NCI-H2107 (cell line): ENCODE data around the gene SLC11A1.

ENCODE experiments used
- DNase-seq: peaks from one replicate; lab custom pipeline; 2025; lab: John Stamatoyannopoulos, UW

SLC11A1 gene

DNA sequence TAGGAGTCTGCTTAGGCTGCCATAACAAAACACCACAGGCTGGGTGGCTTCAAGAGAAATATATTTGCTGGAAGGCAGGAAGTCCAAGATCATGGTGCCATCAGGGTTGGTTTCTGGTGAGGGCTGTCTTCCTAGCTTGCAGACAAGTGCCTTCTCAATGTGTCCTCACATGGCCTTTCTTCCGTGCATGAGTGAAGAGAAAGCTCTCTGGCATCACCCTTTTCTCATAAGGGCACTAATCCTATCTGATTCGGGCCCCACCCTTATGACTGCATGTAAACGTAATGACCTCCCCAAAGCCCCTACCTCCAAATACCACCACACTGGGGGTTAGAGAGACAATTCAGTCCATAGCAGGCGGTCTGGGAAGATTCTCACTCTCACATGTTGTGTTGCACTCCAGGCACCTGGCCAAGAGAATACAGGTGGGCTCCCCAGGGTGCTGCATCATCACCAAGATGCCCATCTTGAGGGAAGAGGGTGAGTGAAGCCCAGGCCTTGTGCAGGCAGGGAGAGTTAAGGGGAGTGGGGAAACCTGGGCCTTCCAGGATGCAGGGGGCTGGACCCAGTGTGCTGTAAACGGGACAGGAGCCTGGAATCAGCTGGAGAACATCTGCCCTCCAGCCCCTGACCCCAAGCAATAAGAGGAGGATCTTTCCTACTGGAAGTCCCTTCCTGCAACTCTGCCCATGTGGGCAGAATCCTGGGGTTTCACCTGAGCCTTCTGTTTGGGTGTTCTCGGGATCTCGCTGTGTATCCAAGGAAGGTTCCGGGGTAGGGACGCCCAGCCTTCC lies 15.3 kb upstream of the SLC11A1 start:
- no peak for DNase-seq

DNA sequence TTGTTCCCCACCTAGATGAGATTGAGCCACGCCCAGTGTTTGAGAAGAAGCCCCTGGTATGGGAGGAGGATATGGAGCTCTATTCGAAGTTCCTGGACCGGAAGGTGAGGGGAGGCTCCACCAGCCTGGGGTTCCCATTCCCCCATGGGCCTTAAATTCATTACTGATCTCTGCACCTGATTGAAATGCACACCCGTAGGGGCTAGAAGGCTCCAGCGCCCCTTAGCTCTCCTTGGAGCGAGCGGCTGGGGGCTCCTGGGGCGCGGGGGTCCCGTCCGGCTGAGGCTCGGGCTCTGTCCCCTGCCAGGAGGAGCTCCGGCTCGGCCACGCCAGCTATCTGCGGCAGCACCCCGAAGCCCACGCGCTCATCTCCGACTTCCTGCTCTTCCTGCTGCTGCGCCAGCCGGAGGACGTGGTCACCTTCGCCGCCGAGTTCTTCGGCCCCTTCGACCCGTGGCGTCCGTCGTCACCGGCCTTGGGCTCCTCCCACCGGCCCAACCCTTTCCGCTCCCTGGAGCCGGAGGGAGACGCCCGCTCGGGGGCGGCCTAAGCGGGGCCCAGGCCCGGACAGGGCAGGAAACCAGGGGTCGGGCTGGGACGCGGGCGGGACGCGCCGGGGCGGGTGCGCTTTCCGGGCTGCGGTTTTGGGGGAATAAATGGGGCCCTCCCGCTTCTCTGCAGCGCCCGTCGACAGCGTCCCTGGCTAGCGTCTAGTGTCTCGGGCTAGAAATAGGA lies 14.5 kb upstream of the SLC11A1 start:
- DNase-seq = no peak

DNA sequence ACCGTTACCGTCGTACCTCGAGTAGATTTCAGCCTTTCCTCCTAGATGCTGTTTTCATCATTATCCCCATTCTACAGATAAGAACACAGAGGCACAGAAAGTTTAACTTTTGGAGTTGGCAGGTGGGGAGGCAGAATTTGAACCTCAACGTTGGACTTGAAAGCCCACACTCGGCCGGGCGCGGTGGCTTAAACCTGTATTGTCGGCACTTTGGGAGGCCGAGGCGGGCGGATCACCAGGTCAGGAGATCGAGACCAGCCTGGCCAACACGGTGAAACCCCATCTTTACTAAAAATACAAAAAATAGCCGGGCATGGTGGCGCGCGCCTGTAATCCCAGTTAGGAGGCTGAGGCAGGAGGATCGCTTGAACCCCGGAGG lies 13.9 kb upstream of the SLC11A1 start:
- no peak for DNase-seq

DNA sequence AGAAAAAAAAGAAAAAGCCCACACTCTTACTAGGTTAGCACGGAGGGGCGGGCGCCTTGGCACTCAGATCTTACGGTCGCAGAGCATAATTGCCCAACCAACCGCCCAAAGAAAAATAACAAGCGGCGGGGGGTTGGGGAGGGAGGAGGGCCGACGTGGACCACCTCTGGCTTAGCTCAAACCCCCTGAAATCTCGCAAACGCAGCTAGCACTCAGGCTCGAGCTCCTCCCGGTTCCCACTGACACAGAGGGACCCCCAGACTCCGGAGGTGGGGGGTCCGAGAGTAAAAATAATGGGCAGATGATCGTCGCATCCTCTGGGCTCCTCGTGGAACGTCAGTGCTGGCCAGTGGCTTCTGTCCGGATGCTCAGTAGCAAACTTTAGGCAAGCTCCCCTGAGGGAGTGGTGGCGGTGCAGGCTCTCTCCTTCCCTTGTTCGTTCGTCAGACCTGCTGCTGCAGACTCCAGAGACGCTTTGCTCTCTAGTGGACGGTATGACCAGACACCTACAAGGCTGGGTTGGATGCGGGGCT lies 13.4 kb upstream of the SLC11A1 start:
- no peak for DNase-seq

DNA sequence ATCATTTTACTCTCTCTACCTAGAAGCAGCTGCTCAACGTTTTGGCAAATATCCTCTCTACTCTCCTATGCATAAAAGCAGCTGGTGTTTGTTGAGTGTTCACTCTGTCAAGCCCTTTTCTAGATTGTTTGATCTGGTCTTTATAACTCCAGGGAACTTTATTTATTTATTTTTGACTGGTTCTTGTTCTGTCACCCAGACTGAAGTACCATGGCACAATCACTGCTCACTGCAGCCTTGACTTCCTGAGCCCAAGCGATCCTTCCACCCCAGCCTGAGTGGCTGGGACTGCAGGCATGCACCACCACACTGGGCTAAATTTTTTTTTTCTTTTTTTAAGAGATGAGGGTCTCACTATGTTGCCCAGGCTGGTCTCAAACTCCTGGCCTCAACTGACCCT lies 12.7 kb upstream of the SLC11A1 start:
- DNase-seq = no peak

DNA sequence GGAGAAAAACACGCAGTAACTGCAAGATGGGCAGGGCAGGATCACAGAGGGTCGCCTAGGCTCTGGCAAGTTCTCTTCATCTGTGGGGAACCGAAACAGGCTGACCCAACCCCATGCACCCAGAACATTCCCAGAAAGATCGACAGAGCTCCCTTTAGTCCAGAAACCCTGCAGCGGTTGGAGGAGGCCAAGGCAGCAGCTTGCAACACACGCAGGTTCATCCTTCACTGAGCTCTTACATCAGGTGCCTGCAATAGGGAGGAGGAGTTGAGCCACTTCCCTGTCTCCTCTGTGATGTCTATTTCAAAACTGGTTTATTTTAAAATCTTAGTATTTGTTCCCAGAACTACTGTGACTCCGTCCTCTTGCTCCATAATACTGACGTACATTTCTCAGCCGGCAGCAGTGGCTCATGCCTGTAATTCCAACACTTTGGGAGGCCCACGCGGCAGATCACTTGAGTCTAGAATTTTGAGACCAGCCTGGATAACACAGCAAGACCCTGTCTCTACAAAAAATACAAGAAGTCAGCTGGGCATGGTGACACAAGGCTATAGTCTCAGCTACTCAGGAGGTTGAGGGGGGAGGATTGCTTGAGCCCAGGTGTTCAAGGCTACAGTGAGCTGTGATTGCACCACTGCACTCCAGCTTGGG lies 11.5 kb upstream of the SLC11A1 start:
- DNase-seq = no peak

DNA sequence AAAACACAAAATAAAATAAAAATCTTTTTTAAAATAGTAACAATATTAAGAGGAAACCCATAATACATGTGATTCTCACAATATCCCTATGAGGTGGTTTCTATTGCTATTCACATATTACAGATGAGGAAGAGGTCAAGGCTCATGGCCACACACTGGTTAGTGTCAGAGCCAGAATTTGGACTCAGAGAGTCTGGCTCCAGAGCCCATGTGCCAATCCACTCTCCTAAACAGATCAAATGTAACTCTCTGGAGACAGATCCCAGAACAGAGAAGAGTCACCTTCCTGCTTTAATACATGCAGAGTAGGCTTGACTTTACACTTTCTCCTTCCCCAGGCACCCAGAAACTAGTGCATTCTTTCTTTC lies 10.1 kb upstream of the SLC11A1 start:
- DNase-seq = no peak

DNA sequence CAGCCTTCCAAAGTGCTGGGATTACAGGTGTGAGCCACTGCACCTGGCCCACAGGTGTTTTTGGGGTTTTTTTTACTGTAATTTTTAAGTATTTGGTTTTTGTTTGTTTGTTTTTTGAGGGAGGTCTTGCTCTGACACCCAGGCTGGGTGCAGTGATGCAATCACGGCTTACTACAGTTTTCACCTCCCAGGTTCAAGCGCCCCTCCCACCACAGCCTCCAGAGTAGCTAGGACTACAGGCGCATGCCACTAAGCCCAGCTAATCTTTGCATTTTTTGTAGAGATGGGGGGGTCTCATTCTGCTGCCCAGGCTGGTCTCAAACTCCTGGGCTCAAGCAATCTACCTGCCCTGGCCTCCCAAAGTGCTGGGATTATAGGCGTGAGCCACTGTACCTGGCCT lies 7.3 kb upstream of the SLC11A1 start:
- DNase-seq = no peak

DNA sequence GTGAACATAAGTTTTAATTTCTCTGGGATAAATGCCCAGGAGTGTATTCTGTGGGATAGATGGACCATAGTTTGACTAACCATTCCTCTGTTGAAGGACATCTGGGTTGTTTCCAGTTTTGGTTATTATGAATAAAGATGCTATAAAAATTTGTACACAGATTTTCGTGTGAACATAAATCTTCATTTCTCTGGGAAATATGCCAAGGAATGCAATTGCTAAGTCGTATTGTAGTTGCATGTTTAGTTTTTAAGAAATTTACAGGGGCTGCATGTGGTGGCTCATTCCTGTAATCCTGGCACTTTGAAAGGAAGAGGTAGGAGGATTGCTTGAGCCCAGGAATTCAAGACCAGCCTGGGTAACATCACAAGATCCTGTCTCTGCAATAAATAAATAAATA lies 6.9 kb upstream of the SLC11A1 start:
- DNase-seq = no peak

DNA sequence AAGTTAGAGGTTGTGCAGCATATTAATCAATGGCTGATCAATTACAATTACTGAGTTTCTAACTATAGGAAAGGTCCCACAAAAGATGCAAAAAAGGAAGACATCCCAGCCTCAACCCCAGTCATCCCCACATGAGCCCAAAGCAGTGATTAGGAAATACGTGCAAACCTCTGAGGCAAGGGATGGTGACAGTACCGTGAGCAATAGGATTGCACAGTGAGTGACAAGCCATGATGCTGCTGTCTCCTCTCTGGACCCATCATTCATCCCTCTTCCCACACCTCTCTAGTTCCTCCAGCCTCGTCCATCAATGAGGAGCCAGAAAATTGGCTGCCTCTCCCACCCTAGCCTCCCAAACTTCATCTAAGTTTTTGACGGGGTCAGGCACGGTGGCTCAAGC lies 4.0 kb upstream of the SLC11A1 start:
- no peak for DNase-seq

DNA sequence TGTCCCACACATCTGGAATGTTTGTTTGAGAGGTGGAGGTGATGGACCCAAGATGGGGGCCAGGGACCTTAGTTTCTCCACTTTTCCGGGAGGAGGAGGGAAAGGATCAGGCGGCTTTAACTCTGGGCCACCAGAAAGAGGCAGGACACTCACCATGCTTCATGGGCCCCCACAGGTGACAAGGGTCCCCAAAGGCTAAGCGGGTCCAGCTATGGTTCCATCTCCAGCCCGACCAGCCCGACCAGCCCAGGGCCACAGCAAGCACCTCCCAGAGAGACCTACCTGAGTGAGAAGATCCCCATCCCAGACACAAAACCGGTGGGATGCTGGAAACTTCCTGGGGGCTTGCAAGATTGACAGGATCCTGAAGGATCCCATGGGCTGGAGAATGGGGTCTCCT lies 712 bp downstream of the SLC11A1 start:
- DNase-seq = no peak

DNA sequence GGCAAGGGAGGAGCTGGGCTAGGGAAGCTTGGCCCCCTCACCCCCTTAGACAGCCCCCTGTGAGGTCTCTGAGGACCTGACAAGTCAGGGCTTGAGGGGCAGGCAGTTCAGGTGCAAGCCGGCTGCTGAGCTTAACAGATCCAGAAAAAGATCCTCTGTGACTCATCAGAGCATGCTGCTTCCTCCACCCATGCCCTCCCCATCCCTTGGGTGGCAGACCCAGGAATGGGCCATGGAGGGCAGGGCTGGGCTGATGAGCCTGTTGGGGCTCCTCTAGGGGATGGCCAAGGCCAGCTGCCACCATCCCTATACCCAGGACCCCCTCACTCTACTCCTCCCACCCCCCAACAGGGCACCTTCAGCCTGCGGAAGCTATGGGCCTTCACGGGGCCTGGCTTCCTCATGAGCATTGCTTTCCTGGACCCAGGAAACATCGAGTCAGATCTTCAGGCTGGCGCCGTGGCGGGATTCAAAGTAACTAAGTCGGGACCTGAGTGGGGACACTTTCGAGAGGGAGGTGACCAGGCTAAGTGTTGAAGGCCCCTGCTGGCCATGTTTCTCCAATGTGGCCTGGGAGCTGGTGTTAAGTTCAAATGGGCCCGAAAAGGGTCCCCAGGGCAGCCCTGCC lies 1.9 kb downstream of the SLC11A1 start:
- DNase-seq = no peak

DNA sequence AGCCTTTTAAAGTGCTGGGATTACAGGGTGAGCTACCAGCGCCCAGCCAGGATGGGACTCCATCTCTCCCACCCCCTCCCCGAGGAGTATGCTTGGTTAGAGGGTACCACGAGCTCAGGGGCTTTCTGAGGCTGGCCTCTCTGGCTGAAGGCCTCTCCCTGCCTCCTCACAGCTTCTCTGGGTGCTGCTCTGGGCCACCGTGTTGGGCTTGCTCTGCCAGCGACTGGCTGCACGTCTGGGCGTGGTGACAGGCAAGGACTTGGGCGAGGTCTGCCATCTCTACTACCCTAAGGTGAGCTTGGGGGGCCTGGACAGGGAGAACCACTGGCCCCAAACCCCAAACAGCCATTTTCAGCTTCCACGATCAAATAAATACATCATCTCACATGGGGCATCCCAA lies 2.9 kb downstream of the SLC11A1 start:
- no peak for DNase-seq

DNA sequence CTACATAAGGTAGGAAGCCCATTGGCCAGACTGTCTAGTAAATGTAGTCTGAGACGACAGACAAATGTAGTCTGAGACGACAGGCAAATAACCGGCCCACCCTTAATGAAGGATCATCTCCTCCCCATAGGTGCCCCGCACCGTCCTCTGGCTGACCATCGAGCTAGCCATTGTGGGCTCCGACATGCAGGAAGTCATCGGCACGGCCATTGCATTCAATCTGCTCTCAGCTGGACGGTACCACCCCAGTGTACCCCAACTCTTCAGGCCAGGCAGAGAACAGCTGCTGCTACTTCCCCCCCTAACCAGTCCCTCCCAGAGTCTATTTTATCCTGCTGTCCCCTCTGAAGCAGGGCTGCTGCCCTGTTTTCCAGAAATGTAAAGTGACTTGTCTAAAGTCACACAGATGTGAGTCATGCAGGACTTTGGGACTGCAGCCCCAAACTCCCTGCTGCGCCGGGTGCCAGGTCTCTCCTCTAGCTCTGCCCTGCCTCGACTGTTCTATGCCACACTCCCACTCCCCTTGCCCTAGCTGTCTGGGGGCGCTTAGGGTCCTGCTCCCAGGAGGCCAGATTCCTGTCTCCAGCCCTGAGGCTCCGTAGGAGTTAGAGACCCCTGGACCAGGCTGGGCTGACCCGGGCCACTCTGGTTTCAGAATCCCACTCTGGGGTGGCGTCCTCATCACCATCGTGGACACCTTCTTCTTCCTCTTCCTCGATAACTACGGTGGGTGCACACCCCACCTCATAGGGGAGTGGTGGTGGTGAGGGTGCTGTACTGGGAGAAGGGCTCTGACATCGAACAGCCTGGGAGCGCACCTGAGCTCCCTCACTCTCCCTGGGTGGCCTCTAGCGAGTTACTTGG lies 4.7 kb downstream of the SLC11A1 start:
- DNase-seq = no peak

DNA sequence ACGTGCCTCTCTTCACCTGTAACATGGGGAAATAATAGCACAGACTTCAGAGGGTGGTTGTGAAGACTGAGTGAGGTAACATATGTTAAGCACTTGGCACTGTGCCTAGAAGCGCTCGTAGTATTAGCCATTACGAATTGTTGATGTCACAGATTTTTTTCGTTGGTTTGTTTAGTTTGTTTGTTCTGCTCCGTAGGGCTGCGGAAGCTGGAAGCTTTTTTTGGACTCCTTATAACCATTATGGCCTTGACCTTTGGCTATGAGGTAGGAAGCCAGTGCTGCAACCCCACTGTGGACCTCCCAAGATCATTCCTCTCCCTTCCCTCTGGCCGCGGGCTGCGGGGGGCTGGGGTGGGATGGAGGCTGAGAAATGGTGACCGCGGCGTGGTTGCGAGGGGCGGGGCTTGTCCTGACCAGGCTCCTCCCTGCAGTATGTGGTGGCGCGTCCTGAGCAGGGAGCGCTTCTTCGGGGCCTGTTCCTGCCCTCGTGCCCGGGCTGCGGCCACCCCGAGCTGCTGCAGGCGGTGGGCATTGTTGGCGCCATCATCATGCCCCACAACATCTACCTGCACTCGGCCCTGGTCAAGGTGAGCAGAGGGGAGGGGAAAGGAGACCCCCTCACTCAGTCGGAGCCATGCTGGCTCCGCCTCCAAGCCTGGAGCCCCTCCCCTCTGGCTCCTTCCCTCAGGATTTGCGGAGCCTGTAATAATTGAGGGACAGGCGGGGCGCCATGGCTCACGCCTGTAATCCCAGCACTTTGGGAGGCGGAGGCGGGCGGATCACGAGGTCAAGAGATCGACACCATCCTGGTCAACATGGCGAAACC lies 5.5 kb downstream of the SLC11A1 start:
- peak; percentile 41 for DNase-seq

DNA sequence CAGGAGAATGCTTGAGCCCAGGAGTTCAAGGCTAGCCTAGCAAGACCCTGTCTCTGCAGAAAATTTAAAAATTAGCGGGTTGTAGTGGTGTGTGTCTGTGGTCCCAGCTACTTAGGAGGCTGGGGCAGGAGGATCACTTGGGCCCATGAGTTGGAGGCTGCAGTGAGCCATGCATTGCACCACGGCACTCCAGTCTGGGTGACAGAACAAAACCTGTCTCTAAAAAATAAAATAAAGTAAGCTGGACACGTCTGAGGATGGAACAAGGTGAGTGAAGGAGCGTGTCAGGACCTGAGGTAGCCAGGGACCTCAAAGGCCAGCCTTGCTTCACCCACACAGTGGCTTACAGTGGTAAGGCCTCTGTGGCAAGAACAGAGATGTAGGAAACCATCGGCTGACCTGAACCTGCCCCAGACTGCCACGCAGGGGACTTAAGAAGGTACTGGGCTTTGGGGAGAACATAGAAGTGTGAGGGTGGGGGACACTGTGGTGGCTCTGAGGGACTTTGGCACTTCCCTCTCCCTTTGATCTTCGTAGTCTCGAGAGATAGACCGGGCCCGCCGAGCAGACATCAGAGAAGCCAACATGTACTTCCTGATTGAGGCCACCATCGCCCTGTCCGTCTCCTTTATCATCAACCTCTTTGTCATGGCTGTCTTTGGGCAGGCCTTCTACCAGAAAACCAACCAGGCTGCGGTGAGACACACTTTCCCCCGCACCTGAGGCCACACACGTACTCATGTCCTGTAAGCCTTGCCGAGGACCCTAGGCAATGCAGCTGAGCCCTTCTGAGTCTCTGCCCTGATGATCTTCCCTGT lies 7.5 kb downstream of the SLC11A1 start:
- DNase-seq = no peak

DNA sequence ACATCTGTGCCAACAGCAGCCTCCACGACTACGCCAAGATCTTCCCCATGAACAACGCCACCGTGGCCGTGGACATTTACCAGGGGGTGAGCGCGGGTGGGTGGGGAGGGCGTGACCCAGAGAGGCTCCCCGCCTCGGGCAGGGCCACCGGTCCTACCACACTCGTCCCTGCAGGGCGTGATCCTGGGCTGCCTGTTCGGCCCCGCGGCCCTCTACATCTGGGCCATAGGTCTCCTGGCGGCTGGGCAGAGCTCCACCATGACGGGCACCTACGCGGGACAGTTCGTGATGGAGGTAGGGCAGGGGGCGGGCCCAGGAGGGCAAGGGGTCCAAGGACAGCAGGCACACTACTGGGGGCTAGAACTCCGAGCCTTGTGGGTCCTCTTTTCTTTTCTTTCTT lies 9.1 kb downstream of the SLC11A1 start:
- no peak for DNase-seq

DNA sequence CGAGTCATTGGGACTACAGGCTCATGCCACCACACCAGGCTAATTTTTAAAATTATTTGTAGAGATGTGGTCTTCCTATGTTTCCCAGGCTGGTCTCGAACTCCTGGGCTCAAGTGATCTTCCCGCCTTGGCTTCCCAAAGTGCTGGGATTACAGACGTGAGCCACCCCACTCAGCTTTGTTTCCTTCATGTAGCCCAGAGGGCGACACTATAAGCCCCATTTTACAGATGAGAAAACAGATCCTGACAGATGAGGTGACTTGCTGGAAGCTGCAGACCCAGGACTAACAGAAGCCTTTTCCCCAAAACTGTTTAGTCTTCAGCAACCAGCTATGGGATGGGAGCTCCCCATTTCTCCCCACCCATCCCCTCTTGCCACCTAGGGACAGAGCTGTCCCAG lies 10.4 kb downstream of the SLC11A1 start:
- DNase-seq = no peak

DNA sequence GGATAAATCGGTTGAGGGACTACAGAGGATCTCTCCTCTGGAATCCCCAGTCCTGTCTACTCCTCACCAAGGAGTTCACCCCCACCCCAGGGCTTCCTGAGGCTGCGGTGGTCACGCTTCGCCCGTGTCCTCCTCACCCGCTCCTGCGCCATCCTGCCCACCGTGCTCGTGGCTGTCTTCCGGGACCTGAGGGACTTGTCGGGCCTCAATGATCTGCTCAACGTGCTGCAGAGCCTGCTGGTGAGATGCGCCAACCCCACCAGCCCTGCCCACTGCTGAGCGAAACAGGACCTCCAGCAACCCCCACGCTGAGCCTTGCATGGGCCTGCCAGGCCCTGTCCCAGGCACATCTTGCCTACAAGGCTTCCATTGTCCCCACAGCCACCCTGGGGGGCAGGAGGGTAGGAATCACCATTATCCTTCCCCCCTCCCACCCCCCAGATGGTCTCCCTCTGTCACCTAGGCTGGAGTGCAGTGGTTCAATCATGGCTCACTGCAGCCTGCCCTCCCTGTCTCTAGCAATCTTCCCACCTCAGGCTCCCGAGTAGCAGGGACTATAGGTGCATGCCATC lies 10.9 kb downstream of the SLC11A1 start:
- DNase-seq = no peak
